Liver (tissue), 9 donors: ENCODE results near the gene ABHD6. TPM values are rescaled to one million over a fixed set of nuclear protein-coding genes. Genes with fewer than 3 reads are reported as not detected.

Experiments
- DNase-seq: peaks from one replicate; pipeline ENCODE4 v3.0.0-alpha.2; 2017; ENCODE audit warnings: low spot score
- H3K27ac ChIP-seq, 2 donors: one replicate each; pipeline ENCODE4 v1.7.0; 2013; ENCODE audit warnings: inconsistent platforms in 2 of 2, low read length in 2 of 2, control low read depth in 1 of 2, low read depth in 1 of 2, mild to moderate bottlenecking in 1 of 2
- H3K27me3 ChIP-seq, 4 donors: one replicate each; pipeline versions ENCODE4 v1.6.1 to v1.7.0; 2013; ENCODE audit warnings: low read length in 3 of 4, inconsistent platforms in 1 of 4, mild to moderate bottlenecking in 1 of 4, moderate library complexity in 1 of 4; ENCODE audit not compliant: control insufficient read depth in 4 of 4, insufficient read depth in 4 of 4
- H3K36me3 ChIP-seq, 4 donors: one replicate each; pipeline versions ENCODE4 v1.6.1 to v1.7.0; 2013; ENCODE audit warnings: low read length in 3 of 4, mild to moderate bottlenecking in 3 of 4, low read depth in 1 of 4, moderate library complexity in 1 of 4; ENCODE audit not compliant: control insufficient read depth in 4 of 4, insufficient read depth in 3 of 4
- H3K4me1 ChIP-seq, 4 donors: one replicate each; pipeline versions ENCODE4 v1.6.1 to v1.7.0; 2013; ENCODE audit warnings: low read length in 3 of 4, mild to moderate bottlenecking in 3 of 4, moderate library complexity in 1 of 4; ENCODE audit not compliant: control insufficient read depth in 4 of 4, insufficient read depth in 4 of 4
- H3K4me3 ChIP-seq, 3 donors: one replicate each; pipeline versions ENCODE4 v1.6.1 to v1.7.0; 2013; ENCODE audit warnings: low read length in 3 of 3, control low read depth in 1 of 3, low read depth in 1 of 3, mild to moderate bottlenecking in 1 of 3
- H3K9ac ChIP-seq, 2 donors: one replicate each; pipeline ENCODE4 v1.7.0; 2013; ENCODE audit warnings: low read length in 2 of 2, mild to moderate bottlenecking in 2 of 2, moderate library complexity in 2 of 2, control low read depth in 1 of 2, low read depth in 1 of 2
- H3K9me3 ChIP-seq, 4 donors: one replicate each; pipeline versions ENCODE4 v1.6.1 to v1.7.0; 2013; ENCODE audit warnings: low read length in 3 of 4; ENCODE audit not compliant: control insufficient read depth in 4 of 4
- EGR1 ChIP-seq, 2 donors: IDR thresholded peaks; 2 replicates each; pipeline ENCODE4 v1.6.1; 2016 to 2018; ENCODE audit warnings: antibody characterized with exemption in 2 of 2, low read depth in 2 of 2
- FOXA1 ChIP-seq: IDR thresholded peaks from 2 replicates; pipeline ENCODE4 v1.6.1; 2016; ENCODE audit warnings: antibody characterized with exemption
- FOXA2 ChIP-seq: IDR thresholded peaks from 2 replicates; pipeline ENCODE4 v1.6.1; 2016; ENCODE audit warnings: antibody characterized with exemption
- GABPA ChIP-seq, 2 donors: IDR thresholded peaks in 1 of 2; conservative IDR thresholded peaks in 1 of 2; 2 replicates each; pipeline ENCODE4 v1.6.1; 2016; ENCODE audit warnings: antibody characterized with exemption in 2 of 2, mild to moderate bottlenecking in 1 of 2, moderate library complexity in 1 of 2
- HNF4A ChIP-seq, 2 donors: conservative IDR thresholded peaks; 2 replicates each; pipeline ENCODE4 v1.6.1; 2016; ENCODE audit warnings: antibody characterized with exemption in 2 of 2, mild to moderate bottlenecking in 2 of 2
- JUND ChIP-seq, 2 donors: IDR thresholded peaks; 2 replicates each; pipeline ENCODE4 v1.6.1; 2016; ENCODE audit warnings: antibody characterized with exemption in 2 of 2
- NR2F2 ChIP-seq: IDR thresholded peaks from 2 replicates; pipeline ENCODE4 v1.6.1; 2016; ENCODE audit warnings: antibody characterized with exemption
- RAD21 ChIP-seq, 2 donors: IDR thresholded peaks; 2 replicates each; pipeline ENCODE4 v1.6.1; 2016; ENCODE audit warnings: antibody characterized with exemption in 2 of 2, mild to moderate bottlenecking in 2 of 2
- RXRA ChIP-seq, 2 donors: IDR thresholded peaks; 2 replicates each; pipeline ENCODE4 v1.6.1; 2017 to 2018; ENCODE audit warnings: antibody characterized with exemption in 2 of 2, mild to moderate bottlenecking in 1 of 2
- SP1 ChIP-seq: IDR thresholded peaks from 2 replicates; pipeline ENCODE4 v1.6.1; 2018; ENCODE audit warnings: antibody characterized with exemption, mild to moderate bottlenecking
- TAF1 ChIP-seq: conservative IDR thresholded peaks from 2 replicates; pipeline ENCODE4 v1.6.1; 2016; ENCODE audit warnings: antibody characterized with exemption, mild to moderate bottlenecking
- YY1 ChIP-seq: IDR thresholded peaks from 2 replicates; pipeline ENCODE4 v1.6.1; 2016; ENCODE audit warnings: antibody characterized with exemption, mild to moderate bottlenecking
- WGBS: extraction: QIAGEN DNeasy Blood & Tissue Kit; methylation state at CpG from one replicate; pipeline ENCODE4 v1.1.7; 2013; 5-methylcytosine and 5-hydroxymethylcytosine counted together
- polyA plus RNA-seq, 2 donors: library from polyadenylated mRNA; stranded (reverse) in 1 of 2; unstranded in 1 of 2; fragments of 200-250 nt in 1 of 2; fragments of >200 nt in 1 of 2; fragmentation: Nextera tagmentation in 1 of 2; extraction: Ambion mirVana in 1 of 2; gene quantifications; one replicate each; pipeline versions ENCODE4 v1.2.1 to v1.2.3, GENCODE V29; 2013 to 2015
- total RNA-seq, 2 donors: library from RNA; depleted of rRNA; stranded (reverse); fragments of >200 nt; gene quantifications; one replicate each; pipeline ENCODE4 v1.2.3, GENCODE V29; 2014
- TF ChIP-seq, protein P1 (sequence below): IDR thresholded peaks from 2 replicates; pipeline ENCODE4 v1.6.1; 2016; ENCODE audit warnings: antibody characterized with exemption
- TF ChIP-seq, protein P2 (sequence below): IDR thresholded peaks from 2 replicates; pipeline ENCODE4 v1.6.1; 2016; ENCODE audit warnings: antibody characterized with exemption
- TF ChIP-seq, protein P3 (sequence below): fragments of 150-350 bp; IDR thresholded peaks from 2 replicates; pipeline ENCODE4 v1.5.1; 2017; ENCODE audit warnings: improper control_type of control experiment, low read depth, low read length; ENCODE audit not compliant: missing input control
- TF ChIP-seq, protein P4 (sequence below): IDR thresholded peaks from 2 replicates; pipeline ENCODE4 v1.6.1; 2016; ENCODE audit warnings: antibody characterized with exemption
- TF ChIP-seq, protein P5 (sequence below): IDR thresholded peaks from 2 replicates; pipeline ENCODE4 v1.6.1; 2016; ENCODE audit warnings: antibody characterized with exemption, mild to moderate bottlenecking
- donor health status: healthy.
- donor health status: healthy.
- donor health status: healthy.
- donor health status: healthy.
- donor health status: healthy.

The ABHD6 gene
- total and polyA plus RNA-seq, 4 donors = 19.8 to 60.9 (median 38.3) TPM

DNA sequence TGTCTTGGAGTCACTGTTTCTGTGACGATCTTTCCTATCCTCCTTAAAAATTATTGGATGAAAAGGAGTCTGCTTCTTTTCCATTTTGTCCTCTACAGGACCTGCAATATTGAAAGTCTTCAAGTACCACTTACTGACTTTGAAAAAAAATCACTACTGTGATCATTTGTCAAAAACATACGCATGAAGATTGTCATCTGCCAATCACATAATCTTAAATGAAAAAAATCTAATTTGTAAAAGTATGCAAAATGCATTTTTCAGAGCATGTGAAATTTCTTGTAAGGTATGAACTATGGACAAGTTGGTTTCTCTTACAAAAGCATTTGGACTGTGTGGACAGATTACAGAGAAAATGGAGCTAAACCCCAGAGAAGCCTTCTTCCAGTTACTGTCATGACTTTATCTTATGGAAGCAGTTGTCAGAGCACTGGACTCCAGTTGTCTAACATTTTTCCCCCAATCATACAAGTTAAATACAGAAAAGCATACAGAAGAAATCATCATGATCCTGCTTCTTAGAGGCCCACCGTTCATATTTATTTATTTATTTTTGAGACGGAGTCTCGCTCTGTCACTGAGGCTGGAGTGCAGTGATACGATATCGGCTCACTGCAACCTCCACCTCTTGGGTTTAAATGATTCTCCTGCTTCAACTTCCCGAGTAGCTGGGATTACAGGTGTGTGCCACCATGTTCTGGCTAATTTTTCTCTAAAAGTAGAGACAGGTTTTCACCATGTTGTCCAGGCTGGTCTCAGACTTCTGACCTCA lies 91.7 kb downstream of the ABHD6 start:
- DNase-seq = no peak
- no peak for TF ChIP-seq FOXA2
- no peak for TF ChIP-seq EGR1 (IDR thresholded peaks at IDR 0.05; ENCODE audit: low read depth in 2 of 2)
- no peak for TF ChIP-seq GABPA (IDR thresholded peaks at IDR 0.05 in 1 of 2, conservative IDR thresholded peaks at IDR 0.05 in 1 of 2)
- no peak for TF ChIP-seq TAF1
- no peak for TF ChIP-seq RXRA (IDR thresholded peaks at IDR 0.05)
- TF ChIP-seq, protein P1, sequence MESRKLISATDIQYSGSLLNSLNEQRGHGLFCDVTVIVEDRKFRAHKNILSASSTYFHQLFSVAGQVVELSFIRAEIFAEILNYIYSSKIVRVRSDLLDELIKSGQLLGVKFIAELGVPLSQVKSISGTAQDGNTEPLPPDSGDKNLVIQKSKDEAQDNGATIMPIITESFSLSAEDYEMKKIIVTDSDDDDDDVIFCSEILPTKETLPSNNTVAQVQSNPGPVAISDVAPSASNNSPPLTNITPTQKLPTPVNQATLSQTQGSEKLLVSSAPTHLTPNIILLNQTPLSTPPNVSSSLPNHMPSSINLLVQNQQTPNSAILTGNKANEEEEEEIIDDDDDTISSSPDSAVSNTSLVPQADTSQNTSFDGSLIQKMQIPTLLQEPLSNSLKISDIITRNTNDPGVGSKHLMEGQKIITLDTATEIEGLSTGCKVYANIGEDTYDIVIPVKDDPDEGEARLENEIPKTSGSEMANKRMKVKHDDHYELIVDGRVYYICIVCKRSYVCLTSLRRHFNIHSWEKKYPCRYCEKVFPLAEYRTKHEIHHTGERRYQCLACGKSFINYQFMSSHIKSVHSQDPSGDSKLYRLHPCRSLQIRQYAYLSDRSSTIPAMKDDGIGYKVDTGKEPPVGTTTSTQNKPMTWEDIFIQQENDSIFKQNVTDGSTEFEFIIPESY = no peak
- no peak for TF ChIP-seq NR2F2
- TF ChIP-seq, protein P2, sequence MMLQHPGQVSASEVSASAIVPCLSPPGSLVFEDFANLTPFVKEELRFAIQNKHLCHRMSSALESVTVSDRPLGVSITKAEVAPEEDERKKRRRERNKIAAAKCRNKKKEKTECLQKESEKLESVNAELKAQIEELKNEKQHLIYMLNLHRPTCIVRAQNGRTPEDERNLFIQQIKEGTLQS = no peak
- TF ChIP-seq, protein P3, sequence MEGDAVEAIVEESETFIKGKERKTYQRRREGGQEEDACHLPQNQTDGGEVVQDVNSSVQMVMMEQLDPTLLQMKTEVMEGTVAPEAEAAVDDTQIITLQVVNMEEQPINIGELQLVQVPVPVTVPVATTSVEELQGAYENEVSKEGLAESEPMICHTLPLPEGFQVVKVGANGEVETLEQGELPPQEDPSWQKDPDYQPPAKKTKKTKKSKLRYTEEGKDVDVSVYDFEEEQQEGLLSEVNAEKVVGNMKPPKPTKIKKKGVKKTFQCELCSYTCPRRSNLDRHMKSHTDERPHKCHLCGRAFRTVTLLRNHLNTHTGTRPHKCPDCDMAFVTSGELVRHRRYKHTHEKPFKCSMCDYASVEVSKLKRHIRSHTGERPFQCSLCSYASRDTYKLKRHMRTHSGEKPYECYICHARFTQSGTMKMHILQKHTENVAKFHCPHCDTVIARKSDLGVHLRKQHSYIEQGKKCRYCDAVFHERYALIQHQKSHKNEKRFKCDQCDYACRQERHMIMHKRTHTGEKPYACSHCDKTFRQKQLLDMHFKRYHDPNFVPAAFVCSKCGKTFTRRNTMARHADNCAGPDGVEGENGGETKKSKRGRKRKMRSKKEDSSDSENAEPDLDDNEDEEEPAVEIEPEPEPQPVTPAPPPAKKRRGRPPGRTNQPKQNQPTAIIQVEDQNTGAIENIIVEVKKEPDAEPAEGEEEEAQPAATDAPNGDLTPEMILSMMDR = no peak
- TF ChIP-seq YY1 = no peak
- no peak for TF ChIP-seq SP1
- TF ChIP-seq, protein P4, sequence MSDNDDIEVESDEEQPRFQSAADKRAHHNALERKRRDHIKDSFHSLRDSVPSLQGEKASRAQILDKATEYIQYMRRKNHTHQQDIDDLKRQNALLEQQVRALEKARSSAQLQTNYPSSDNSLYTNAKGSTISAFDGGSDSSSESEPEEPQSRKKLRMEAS = no peak
- TF ChIP-seq JUND (IDR thresholded peaks at IDR 0.05) = no peak
- no peak for TF ChIP-seq RAD21 (IDR thresholded peaks at IDR 0.05)
- TF ChIP-seq, protein P5, sequence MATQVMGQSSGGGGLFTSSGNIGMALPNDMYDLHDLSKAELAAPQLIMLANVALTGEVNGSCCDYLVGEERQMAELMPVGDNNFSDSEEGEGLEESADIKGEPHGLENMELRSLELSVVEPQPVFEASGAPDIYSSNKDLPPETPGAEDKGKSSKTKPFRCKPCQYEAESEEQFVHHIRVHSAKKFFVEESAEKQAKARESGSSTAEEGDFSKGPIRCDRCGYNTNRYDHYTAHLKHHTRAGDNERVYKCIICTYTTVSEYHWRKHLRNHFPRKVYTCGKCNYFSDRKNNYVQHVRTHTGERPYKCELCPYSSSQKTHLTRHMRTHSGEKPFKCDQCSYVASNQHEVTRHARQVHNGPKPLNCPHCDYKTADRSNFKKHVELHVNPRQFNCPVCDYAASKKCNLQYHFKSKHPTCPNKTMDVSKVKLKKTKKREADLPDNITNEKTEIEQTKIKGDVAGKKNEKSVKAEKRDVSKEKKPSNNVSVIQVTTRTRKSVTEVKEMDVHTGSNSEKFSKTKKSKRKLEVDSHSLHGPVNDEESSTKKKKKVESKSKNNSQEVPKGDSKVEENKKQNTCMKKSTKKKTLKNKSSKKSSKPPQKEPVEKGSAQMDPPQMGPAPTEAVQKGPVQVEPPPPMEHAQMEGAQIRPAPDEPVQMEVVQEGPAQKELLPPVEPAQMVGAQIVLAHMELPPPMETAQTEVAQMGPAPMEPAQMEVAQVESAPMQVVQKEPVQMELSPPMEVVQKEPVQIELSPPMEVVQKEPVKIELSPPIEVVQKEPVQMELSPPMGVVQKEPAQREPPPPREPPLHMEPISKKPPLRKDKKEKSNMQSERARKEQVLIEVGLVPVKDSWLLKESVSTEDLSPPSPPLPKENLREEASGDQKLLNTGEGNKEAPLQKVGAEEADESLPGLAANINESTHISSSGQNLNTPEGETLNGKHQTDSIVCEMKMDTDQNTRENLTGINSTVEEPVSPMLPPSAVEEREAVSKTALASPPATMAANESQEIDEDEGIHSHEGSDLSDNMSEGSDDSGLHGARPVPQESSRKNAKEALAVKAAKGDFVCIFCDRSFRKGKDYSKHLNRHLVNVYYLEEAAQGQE = no peak
- TF ChIP-seq HNF4A (conservative IDR thresholded peaks at IDR 0.05) = no peak
- TF ChIP-seq FOXA1 = no peak
- 93% methylated on average over 8 of the region's 8 CpGs for WGBS

More for the DNA sequence above, 91.7 kb downstream of the ABHD6 start:
- Histone ChIP-seq H3K27me3 (no peaks in the 10 kb centered on the region), H3K4me1 (peaks cover 5 to 25% (median 19%) of the 10 kb centered on the region in 4 donors), H3K9ac (no peak overlapping the region), H3K27ac (no peak overlapping the region), H3K9me3 (no peaks in the 10 kb centered on the region), H3K36me3 (no peaks in the 10 kb centered on the region), H3K4me3 (no peak overlapping the region)
